Smooth muscle cell (in vitro differentiated cells): ENCODE data around the gene TOX4. TPM values are rescaled to one million over a fixed set of nuclear protein-coding genes. Genes with fewer than 3 reads are reported as not detected.
A peak's percentile ranks its signal among the peaks of the same experiment; 100 is the strongest.
"Not testable (repeated sequence)": the region's sequence is repeated elsewhere in the genome, so short reads cannot be mapped to it uniquely, and the experiment has no call there.

Experiments
- DNase-seq: peaks from one replicate; lab custom pipeline; 2025; ENCODE audit not compliant: unreplicated experiment; lab: John Stamatoyannopoulos, UW
- H2AFZ ChIP-seq: fragments of 200-600 bp; sonication (generic); 2 replicates; pipeline ENCODE4 v1.6.0; 2016; ENCODE audit warnings: antibody characterized with exemption, low read depth, mild to moderate bottlenecking
- H3F3A ChIP-seq: fragments of 200-600 bp; sonication (generic); 2 replicates; pipeline ENCODE4 v1.6.0; 2017; ENCODE audit warnings: antibody characterized with exemption, low read depth
- H3K27ac ChIP-seq: fragments of 200-600 bp; sonication (generic); 2 replicates; pipeline ENCODE4 v1.5.1; 2016; ENCODE audit warnings: low read depth, mild to moderate bottlenecking
- H3K27me3 ChIP-seq: fragments of 200-600 bp; sonication (generic); 2 replicates; pipeline ENCODE4 v1.6.1; 2016; ENCODE audit warnings: low read depth, mild to moderate bottlenecking
- H3K36me3 ChIP-seq: fragments of 200-600 bp; sonication (generic); 2 replicates; pipeline ENCODE4 v1.5.1; 2016; ENCODE audit warnings: low read depth
- H3K4me1 ChIP-seq: fragments of 200-600 bp; sonication (generic); 2 replicates; pipeline ENCODE4 v1.5.1; 2016; ENCODE audit warnings: low read depth
- H3K4me2 ChIP-seq: fragments of 200-600 bp; sonication (generic); 2 replicates; pipeline ENCODE4 v1.6.0; 2016; ENCODE audit warnings: mild to moderate bottlenecking
- H3K4me3 ChIP-seq: fragments of 200-600 bp; sonication (generic); 2 replicates; pipeline ENCODE4 v1.5.1; 2016; ENCODE audit warnings: mild to moderate bottlenecking
- H3K79me2 ChIP-seq: fragments of 200-600 bp; sonication (generic); 2 replicates; pipeline ENCODE4 v1.6.0; 2016; ENCODE audit warnings: low read depth, mild to moderate bottlenecking
- H3K9ac ChIP-seq: fragments of 200-600 bp; sonication (generic); 2 replicates; pipeline ENCODE4 v1.6.0; 2016; ENCODE audit warnings: low read depth
- H3K9me3 ChIP-seq: fragments of 200-600 bp; sonication (generic); replicated peaks from 2 replicates; pipeline ENCODE4 v1.5.1; 2016; ENCODE audit warnings: low read depth
- H4K20me1 ChIP-seq: fragments of 200-600 bp; sonication (generic); 2 replicates; pipeline ENCODE4 v1.6.0; 2016; ENCODE audit warnings: low read depth
- WGBS: methylation state at CpG from one replicate; pipeline ENCODE4 v1.1.7; 2016; ENCODE audit warnings: low lambda C conversion rate; 5-methylcytosine and 5-hydroxymethylcytosine counted together
- polyA plus RNA-seq: library from polyadenylated mRNA; unstranded; fragments of >200 nt; fragmentation: Nextera tagmentation; extraction: Ambion mirVana; gene quantifications from 2 replicates; pipeline ENCODE4 v1.2.1, GENCODE V29; 2016
- small RNA-seq: library from RNA; depleted of rRNA; stranded (forward); fragments of <200 nt; gene quantifications from one replicate; pipeline ENCODE3, GENCODE V24; 2014
- total RNA-seq: library from RNA; depleted of rRNA; stranded (reverse); fragments of >200 nt; gene quantifications from 2 replicates; pipeline ENCODE4 v1.2.3, GENCODE V29; 2014
- TF ChIP-seq, protein P1 (sequence below): fragments of 200-600 bp; sonication (generic); IDR thresholded peaks from 2 replicates; pipeline ENCODE4 v1.5.1; 2017; ENCODE audit warnings: borderline replicate concordance, mild to moderate bottlenecking, antibody characterized with exemption; ENCODE audit not compliant: insufficient read depth, poor library complexity, severe bottlenecking

Gene TOX4
- total and polyA plus RNA-seq, 2 experiments from 2014 or later = 31.9 to 54.5 TPM

- H3K36me3 ChIP-seq = no peaks in the 10 kb centered on the region
- peaks cover 14% of the 10 kb centered on the region for H3K4me1 ChIP-seq
- DNase-seq = no peak
- no peak overlapping the region for H3K4me3 ChIP-seq
- H3K9me3 ChIP-seq = no peaks in the 10 kb centered on the region
- 70% methylated on average over 5 of the region's 5 CpGs for WGBS
- no peak overlapping the region for H3K9ac ChIP-seq
- no peaks in the 10 kb centered on the region for H3K27me3 ChIP-seq
- no peaks in the 10 kb centered on the region for H3K79me2 ChIP-seq
- TF ChIP-seq, protein P1, sequence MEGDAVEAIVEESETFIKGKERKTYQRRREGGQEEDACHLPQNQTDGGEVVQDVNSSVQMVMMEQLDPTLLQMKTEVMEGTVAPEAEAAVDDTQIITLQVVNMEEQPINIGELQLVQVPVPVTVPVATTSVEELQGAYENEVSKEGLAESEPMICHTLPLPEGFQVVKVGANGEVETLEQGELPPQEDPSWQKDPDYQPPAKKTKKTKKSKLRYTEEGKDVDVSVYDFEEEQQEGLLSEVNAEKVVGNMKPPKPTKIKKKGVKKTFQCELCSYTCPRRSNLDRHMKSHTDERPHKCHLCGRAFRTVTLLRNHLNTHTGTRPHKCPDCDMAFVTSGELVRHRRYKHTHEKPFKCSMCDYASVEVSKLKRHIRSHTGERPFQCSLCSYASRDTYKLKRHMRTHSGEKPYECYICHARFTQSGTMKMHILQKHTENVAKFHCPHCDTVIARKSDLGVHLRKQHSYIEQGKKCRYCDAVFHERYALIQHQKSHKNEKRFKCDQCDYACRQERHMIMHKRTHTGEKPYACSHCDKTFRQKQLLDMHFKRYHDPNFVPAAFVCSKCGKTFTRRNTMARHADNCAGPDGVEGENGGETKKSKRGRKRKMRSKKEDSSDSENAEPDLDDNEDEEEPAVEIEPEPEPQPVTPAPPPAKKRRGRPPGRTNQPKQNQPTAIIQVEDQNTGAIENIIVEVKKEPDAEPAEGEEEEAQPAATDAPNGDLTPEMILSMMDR = no peak
- H4K20me1 ChIP-seq = no peaks in the 10 kb centered on the region
- no peaks in the 10 kb centered on the region for H3F3A ChIP-seq
- H3K27ac ChIP-seq = no peak overlapping the region
- peak overlapping the region; percentile 39 for H2AFZ ChIP-seq
- H3K4me2 ChIP-seq = no peak overlapping the region
Observed at GRCh38 chr14:21543963-21544362, 67.0 kb downstream of the TOX4 start.

DNA sequence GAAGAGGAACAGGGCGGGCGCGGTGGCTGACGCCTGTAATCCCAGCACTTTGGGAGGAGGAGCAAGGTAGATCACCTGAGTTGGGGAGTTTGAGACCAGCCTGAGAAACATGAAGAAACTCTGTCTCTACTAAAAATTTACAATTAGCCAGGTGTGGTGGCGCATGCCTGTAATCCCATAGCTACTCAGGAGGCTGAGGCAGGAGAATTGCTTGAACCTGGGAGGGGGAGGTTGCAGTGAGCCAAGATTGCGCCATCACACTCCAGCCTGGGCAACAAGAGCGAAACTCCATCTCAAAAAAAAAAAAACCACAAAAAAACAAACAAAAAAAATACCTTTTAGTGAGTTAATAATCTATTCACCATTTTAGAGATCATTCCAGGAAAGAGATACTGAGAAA, 67.6 kb downstream of the TOX4 start:
- H3K79me2 ChIP-seq, H3K9me3 ChIP-seq, H3K36me3 ChIP-seq, H3K27ac ChIP-seq, DNase-seq, H3K4me3 ChIP-seq, H2AFZ ChIP-seq, H3K4me2 ChIP-seq, H3K27me3 ChIP-seq, H3F3A ChIP-seq, H3K9ac ChIP-seq, H4K20me1 ChIP-seq: not testable (repeated sequence)
- H3K4me1 ChIP-seq = peaks cover 11% of the 10 kb centered on the region
- 98% methylated on average over 7 of the region's 7 CpGs for WGBS

Small RNAs within 50 kb of the gene (small RNA-seq; reads per million reads assigned to genes)
- not detected for gene RN7SL650P

Other genes with a start within 250 kb of the TOX4 start
- 514 and 606 TPM in 2 replicates for gene HNRNPC, start 207.8 kb upstream of the TOX4 start, total RNA-seq
- gene HNRNPC, start 207.8 kb upstream of the TOX4 start, polyA plus RNA-seq = 408 TPM in 2 replicates
- gene RPGRIP1, start 197.1 kb upstream of the TOX4 start, total RNA-seq = not detected in 2 replicates
- gene RPGRIP1, start 197.1 kb upstream of the TOX4 start, polyA plus RNA-seq = 0.21 TPM in 1 of 2 replicates, not detected in the other
- 62.9 and 68.0 TPM in 2 replicates for gene SUPT16H, start 93.2 kb upstream of the TOX4 start, total RNA-seq
- 52.3 and 55.1 TPM in 2 replicates for gene SUPT16H, start 93.2 kb upstream of the TOX4 start, polyA plus RNA-seq
- gene CHD8, start 21.1 kb upstream of the TOX4 start, total RNA-seq = 52.9 and 57.1 TPM in 2 replicates
- 25.0 and 36.3 TPM in 2 replicates for gene CHD8, start 21.1 kb upstream of the TOX4 start, polyA plus RNA-seq
- gene RAB2B, start 236 bp upstream of the TOX4 start, total RNA-seq = 30.4 and 36.0 TPM in 2 replicates
- 15.3 and 15.4 TPM in 2 replicates for gene RAB2B, start 236 bp upstream of the TOX4 start, polyA plus RNA-seq
- 37.6 and 43.6 TPM in 2 replicates for gene METTL3, start 34.1 kb downstream of the TOX4 start, total RNA-seq
- gene METTL3, start 34.1 kb downstream of the TOX4 start, polyA plus RNA-seq = 25.5 and 29.7 TPM in 2 replicates
- gene SALL2, start 49.2 kb downstream of the TOX4 start, total RNA-seq = 4.5 and 5.9 TPM in 2 replicates
- 4.5 and 6.7 TPM in 2 replicates for gene SALL2, start 49.2 kb downstream of the TOX4 start, polyA plus RNA-seq
- gene OR10G3, start 102.9 kb downstream of the TOX4 start, total RNA-seq = not detected in 2 replicates
- gene OR10G3, start 102.9 kb downstream of the TOX4 start, polyA plus RNA-seq = not detected in 2 replicates
- not detected in 2 replicates for gene OR10G2, start 157.7 kb downstream of the TOX4 start, total RNA-seq
- not detected in 2 replicates for gene OR10G2, start 157.7 kb downstream of the TOX4 start, polyA plus RNA-seq
- gene OR4E2, start 176.6 kb downstream of the TOX4 start, total RNA-seq = not detected in 2 replicates
- gene OR4E2, start 176.6 kb downstream of the TOX4 start, polyA plus RNA-seq = not detected in 2 replicates
- gene OR4E1, start 196.6 kb downstream of the TOX4 start, total RNA-seq = not detected in 2 replicates
- not detected in 2 replicates for gene OR4E1, start 196.6 kb downstream of the TOX4 start, polyA plus RNA-seq